Esophagus squamous epithelium (tissue), 5 donors: ENCODE data around the gene RGS3. TPM values are rescaled to one million over a fixed set of nuclear protein-coding genes. Genes with fewer than 3 reads are reported as not detected.

Experiments
- DNase-seq: peaks from one replicate; lab custom pipeline; 2025; lab: John Stamatoyannopoulos, UW
- H3K27ac ChIP-seq, 4 donors: fragments of 200-600 bp; sonication (generic); one replicate each; pipeline ENCODE4 v1.5.1; 2016 to 2019; ENCODE audit warnings: mild to moderate bottlenecking in 1 of 4
- H3K27me3 ChIP-seq, 4 donors: fragments of 200-600 bp; sonication (generic); 1 replicate in 3 of 4; 2 replicates in 1 of 4; pipeline versions ENCODE4 v1.5.1 to v1.6.0; 2017 to 2021; ENCODE audit warnings: antibody characterized with exemption in 1 of 4
- H3K36me3 ChIP-seq, 3 donors: fragments of 200-600 bp; sonication (generic); one replicate each; pipeline ENCODE4 v1.5.1; 2016 to 2019
- H3K4me1 ChIP-seq, 3 donors: fragments of 200-600 bp; sonication (generic); one replicate each; pipeline ENCODE4 v1.5.1; 2017 to 2019
- H3K4me3 ChIP-seq, 4 donors: fragments of 200-600 bp; sonication (generic); 1 replicate in 3 of 4; 2 replicates in 1 of 4; pipeline ENCODE4 v1.5.1; 2016 to 2019; ENCODE audit warnings: mild to moderate bottlenecking in 2 of 4, moderate library complexity in 1 of 4
- H3K9me3 ChIP-seq, 3 donors: fragments of 200-600 bp; sonication (generic); one replicate each; pipeline ENCODE4 v1.5.1; 2016 to 2019
- POLR2A ChIP-seq, 4 donors: fragments of 450-650 bp; IDR thresholded peaks; one replicate each; pipeline ENCODE4 v1.6.1; 2017; ENCODE audit warnings: antibody characterized with exemption in 4 of 4, mild to moderate bottlenecking in 4 of 4, moderate library complexity in 3 of 4
- WGBS, 2 donors: methylation state at CpG; one replicate each; pipeline ENCODE4 v1.1.5; 2018; 5-methylcytosine and 5-hydroxymethylcytosine counted together
- intact Hi-C: fragments of 100-400 bp; cut with DNase I; formaldehyde crosslinking; loops from one replicate; pipeline ENCODE4 v1.15.0; 2022
- total RNA-seq, 4 donors: library from RNA; depleted of rRNA; stranded (reverse); fragments of >200 nt; gene quantifications; one replicate each; pipeline ENCODE4 v1.1.0, GENCODE V29; 2016
- TF ChIP-seq, protein P1 (sequence below), 6 experiments: fragments of 450-650 bp in 4 of 6; fragments of 200-600 bp in 2 of 6; sonication (generic) in 2 of 6; IDR thresholded peaks; one replicate each; pipeline ENCODE4 v1.5.1; 2016 to 2019; ENCODE audit warnings: antibody characterized with exemption in 6 of 6, mild to moderate bottlenecking in 4 of 6, moderate library complexity in 4 of 6
- donor health status: DM: yes; HTN: yes; CAD: no.

Gene RGS3
- total RNA-seq, 4 donors from 2014 or later: 9.7 to 16.3 (median 12.7) TPM

DNA sequence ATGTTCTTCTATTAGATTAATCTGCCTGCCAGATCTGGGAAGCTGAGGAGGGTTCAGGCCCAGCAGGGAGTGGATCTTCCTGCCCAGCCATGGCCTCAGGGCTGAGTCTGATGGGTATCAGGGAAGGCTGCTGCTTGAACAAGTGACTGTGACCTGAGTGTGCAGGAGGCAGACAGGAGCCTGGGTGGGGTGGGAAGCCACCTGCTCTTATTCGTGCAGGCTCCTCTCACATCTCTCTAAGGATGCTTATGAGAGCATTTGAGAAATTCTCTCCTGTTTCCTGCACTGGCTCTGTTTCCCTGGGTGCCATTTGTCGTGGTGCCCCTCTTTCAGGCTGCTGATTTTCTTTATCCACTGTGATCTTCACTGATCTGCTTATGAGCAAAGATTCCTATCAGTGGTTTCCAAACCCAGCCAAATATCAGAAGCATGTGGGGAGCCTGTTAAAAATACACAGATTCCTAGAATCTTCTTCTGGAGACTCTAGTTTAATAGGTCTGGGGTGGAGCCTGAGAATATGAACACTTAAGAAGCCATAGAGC lies 2.1 kb downstream of the RGS3 start:
- WGBS, 2 donors: 32 to 89% methylated on average over 2 of the region's 2 CpGs
- Histone ChIP-seq H3K4me1 (peaks cover 6 to 28% (median 10%) of the 10 kb centered on the region in 3 donors), H3K27me3 (peaks cover 0 to 12% (median 0%) of the 10 kb centered on the region in 4 donors), H3K9me3 (no peaks in the 10 kb centered on the region), H3K27ac (peak overlapping the region in 1 of 4 donors; percentile 55), H3K4me3 (no peak overlapping the region), H3K36me3 (no peaks in the 10 kb centered on the region)
- intact Hi-C loops: no loop called here
- TF ChIP-seq, protein P1, sequence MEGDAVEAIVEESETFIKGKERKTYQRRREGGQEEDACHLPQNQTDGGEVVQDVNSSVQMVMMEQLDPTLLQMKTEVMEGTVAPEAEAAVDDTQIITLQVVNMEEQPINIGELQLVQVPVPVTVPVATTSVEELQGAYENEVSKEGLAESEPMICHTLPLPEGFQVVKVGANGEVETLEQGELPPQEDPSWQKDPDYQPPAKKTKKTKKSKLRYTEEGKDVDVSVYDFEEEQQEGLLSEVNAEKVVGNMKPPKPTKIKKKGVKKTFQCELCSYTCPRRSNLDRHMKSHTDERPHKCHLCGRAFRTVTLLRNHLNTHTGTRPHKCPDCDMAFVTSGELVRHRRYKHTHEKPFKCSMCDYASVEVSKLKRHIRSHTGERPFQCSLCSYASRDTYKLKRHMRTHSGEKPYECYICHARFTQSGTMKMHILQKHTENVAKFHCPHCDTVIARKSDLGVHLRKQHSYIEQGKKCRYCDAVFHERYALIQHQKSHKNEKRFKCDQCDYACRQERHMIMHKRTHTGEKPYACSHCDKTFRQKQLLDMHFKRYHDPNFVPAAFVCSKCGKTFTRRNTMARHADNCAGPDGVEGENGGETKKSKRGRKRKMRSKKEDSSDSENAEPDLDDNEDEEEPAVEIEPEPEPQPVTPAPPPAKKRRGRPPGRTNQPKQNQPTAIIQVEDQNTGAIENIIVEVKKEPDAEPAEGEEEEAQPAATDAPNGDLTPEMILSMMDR (IDR thresholded peaks at IDR 0.05): no peak
- no peak for TF ChIP-seq POLR2A (IDR thresholded peaks at IDR 0.05)
- no peak for DNase-seq

DNA sequence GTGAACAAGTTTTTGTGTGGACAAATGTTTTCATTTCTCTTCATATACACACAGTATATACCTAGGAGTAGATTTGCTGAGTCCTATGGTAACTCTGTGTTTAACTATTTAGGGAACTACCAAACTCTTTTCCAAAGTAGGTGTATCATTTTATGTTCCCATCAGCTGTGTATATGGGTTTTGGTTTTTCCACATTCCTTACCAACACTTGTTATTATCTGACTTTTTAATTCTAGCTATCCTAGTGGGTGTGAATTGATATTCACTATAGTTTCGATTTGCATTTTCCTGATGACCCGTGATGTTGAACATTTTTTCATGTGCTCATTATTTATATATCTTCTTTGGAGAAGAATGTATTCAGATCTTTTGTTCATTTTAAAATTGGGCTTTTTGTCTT lies 3.7 kb downstream of the RGS3 start:
- DNase-seq: no peak
- no peak overlapping the region for H3K27ac ChIP-seq
- H3K36me3 ChIP-seq: no peaks in the 10 kb centered on the region
- H3K9me3 ChIP-seq: no peaks in the 10 kb centered on the region
- H3K27me3 ChIP-seq: peaks cover 0 to 12% (median 0%) of the 10 kb centered on the region in 4 donors
- TF ChIP-seq, protein P1 (IDR thresholded peaks at IDR 0.05): no peak
- TF ChIP-seq POLR2A (IDR thresholded peaks at IDR 0.05): no peak
- H3K4me3 ChIP-seq: no peak overlapping the region
- peaks cover 6 to 28% (median 10%) of the 10 kb centered on the region in 3 donors for H3K4me1 ChIP-seq
- 63 to 94% methylated on average over 2 of the region's 2 CpGs for WGBS, 2 donors
- intact Hi-C loops: no loop called here

DNA sequence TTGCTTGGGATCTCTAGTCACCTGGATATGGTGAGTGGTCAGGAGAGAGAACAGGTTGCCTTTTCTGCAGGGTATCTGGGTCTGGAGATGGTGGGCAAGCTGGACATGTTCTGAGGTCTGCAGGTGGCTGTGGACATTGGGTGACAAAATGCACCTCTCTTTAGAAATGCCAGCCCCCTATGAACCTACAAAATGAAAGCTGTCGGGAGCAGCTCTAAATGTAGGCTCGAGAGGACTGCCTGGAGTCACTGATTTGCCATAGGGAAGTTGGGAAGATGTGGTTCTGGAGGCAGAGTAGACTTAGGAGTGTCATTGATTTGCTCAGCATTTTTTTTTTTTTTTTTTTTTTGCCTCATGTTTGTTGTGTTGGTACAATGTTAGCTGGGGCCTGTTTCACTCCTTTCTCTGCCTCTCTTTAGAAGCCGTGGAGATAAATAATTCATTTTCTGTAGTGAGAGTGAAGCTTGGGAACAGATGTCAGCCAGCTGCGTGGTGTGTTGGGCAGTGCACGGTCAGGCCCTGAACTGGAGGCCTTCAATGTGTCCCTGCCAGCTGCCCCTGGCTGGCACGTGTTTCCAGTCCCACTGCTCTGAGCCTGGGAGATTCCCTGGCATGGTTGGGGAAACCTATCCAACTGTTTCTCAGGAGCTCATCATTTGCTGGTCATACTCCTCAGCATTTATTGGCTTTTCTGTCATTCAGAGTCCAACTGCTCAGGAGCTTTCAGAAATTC lies 5.4 kb downstream of the RGS3 start:
- H3K9me3 ChIP-seq: no peaks in the 10 kb centered on the region
- H3K27ac ChIP-seq: no peak overlapping the region
- intact Hi-C loops: no loop called here
- no peaks in the 10 kb centered on the region for H3K36me3 ChIP-seq
- peaks cover 0 to under 1% (median 0%) of the 10 kb centered on the region in 4 donors for H3K27me3 ChIP-seq
- 71 to 87% methylated on average over 6 of the region's 6 CpGs for WGBS, 2 donors
- H3K4me1 ChIP-seq: peaks cover 2 to 18% (median 5%) of the 10 kb centered on the region in 3 donors
- TF ChIP-seq, protein P1 (IDR thresholded peaks at IDR 0.05): no peak
- TF ChIP-seq POLR2A (IDR thresholded peaks at IDR 0.05): no peak
- no peak overlapping the region for H3K4me3 ChIP-seq
- DNase-seq: no peak

DNA sequence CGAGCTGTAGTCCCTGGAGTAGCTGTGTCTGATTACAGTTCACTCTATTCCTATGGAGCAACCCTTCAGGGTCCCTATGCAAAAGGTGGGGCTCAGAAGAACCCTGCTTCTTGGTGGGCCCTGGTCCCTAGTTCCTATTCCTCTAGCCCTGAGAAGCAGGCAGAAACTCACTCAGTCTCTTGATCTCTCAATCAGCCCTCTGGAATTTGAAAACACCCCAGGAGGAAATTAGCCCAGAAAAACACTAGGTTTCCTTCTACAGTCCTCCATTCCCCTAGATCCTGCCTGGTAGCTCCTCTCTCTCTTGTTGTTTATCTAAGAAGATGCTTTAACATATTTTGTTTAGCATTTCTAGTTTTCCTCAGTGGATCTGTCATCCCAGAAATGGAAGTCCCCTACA lies 7.6 kb downstream of the RGS3 start:
- 63 to 75% methylated on average over 1 of the region's 1 CpG for WGBS, 2 donors
- TF ChIP-seq POLR2A (IDR thresholded peaks at IDR 0.05): no peak
- TF ChIP-seq, protein P1 (IDR thresholded peaks at IDR 0.05): no peak
- intact Hi-C loops: no loop called here
- Histone ChIP-seq H3K4me3 (no peak overlapping the region), H3K4me1 (no peaks in the 10 kb centered on the region), H3K9me3 (no peaks in the 10 kb centered on the region), H3K27ac (no peak overlapping the region), H3K27me3 (no peaks in the 10 kb centered on the region), H3K36me3 (no peaks in the 10 kb centered on the region)
- DNase-seq: no peak

DNA sequence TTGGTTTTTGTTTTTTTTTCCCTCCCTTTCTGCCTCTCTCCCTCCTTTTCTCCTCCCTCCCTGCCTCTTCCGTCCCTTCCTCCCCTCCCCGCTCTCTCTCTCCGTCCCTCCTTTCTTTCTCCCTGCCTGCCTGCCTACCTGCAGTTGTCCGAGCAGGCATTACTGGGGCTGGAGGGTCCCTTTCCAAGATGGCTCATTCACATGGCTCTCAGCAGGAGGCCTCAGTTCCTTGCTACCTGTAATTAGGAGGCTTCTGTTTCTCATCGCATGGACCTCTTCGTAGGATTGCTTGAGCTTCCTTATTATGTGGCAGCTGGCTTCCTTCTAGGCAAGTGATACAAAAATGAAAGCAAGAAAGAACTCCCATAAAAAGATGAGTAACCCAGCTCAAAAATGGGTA lies 8.0 kb downstream of the RGS3 start:
- 85 to 90% methylated on average over 5 to 6 of the region's 6 CpGs for WGBS, 2 donors
- Histone ChIP-seq H3K4me3 (no peak overlapping the region), H3K36me3 (no peaks in the 10 kb centered on the region), H3K4me1 (no peaks in the 10 kb centered on the region), H3K27ac (no peak overlapping the region), H3K27me3 (no peaks in the 10 kb centered on the region), H3K9me3 (no peaks in the 10 kb centered on the region)
- TF ChIP-seq POLR2A (IDR thresholded peaks at IDR 0.05): no peak
- TF ChIP-seq, protein P1 (IDR thresholded peaks at IDR 0.05): no peak
- no peak for DNase-seq
- intact Hi-C loops: no loop called here
